ENCODE data around the gene PRR19.

Gene PRR19

DNA sequence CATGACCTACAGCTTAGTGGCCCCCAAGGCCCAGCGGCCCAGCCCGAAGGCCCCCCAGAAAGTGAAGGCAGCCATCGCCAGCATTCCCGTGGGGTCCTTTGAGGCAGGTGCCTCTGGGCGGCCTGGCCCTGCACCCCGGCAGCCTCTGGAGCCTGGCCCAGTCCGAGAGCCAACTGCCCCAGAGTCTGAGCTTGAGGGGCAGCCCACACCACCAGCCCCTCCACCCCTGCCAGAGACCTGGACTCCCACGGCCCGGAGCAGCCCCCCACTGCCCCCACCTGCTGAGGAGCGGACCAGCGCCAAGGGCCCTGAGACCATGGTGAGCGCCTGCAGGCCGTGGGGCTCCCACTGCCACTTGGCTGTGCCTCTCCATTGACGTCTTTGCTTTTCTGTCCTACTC is 9.0 kb upstream of the PRR19 start:
- TF ChIP-seq, protein P1, sequence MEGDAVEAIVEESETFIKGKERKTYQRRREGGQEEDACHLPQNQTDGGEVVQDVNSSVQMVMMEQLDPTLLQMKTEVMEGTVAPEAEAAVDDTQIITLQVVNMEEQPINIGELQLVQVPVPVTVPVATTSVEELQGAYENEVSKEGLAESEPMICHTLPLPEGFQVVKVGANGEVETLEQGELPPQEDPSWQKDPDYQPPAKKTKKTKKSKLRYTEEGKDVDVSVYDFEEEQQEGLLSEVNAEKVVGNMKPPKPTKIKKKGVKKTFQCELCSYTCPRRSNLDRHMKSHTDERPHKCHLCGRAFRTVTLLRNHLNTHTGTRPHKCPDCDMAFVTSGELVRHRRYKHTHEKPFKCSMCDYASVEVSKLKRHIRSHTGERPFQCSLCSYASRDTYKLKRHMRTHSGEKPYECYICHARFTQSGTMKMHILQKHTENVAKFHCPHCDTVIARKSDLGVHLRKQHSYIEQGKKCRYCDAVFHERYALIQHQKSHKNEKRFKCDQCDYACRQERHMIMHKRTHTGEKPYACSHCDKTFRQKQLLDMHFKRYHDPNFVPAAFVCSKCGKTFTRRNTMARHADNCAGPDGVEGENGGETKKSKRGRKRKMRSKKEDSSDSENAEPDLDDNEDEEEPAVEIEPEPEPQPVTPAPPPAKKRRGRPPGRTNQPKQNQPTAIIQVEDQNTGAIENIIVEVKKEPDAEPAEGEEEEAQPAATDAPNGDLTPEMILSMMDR (IDR thresholded peaks at IDR 0.05; ENCODE audit: poor library complexity, severe bottlenecking) = no peak
- no peak overlapping the region for H3K27ac ChIP-seq (ENCODE audit: poor library complexity, severe bottlenecking)
- peaks cover 71% of the 10 kb centered on the region for H3K36me3 ChIP-seq (ENCODE audit: low read depth)
- ATAC-seq (ENCODE audit: low read depth) (no peak), DNase-seq (ENCODE audit: low spot score) (no peak)
- H3K27me3 ChIP-seq (ENCODE audit: insufficient read depth, poor library complexity, severe bottlenecking) = no peaks in the 10 kb centered on the region
- H3K9me3 ChIP-seq (ENCODE audit: severe bottlenecking) = no peaks in the 10 kb centered on the region
- H3K4me3 ChIP-seq (ENCODE audit: severe bottlenecking) = no peak overlapping the region
- no peaks in the 10 kb centered on the region for H3K4me1 ChIP-seq (ENCODE audit: insufficient read depth, poor library complexity, severe bottlenecking)

DNA sequence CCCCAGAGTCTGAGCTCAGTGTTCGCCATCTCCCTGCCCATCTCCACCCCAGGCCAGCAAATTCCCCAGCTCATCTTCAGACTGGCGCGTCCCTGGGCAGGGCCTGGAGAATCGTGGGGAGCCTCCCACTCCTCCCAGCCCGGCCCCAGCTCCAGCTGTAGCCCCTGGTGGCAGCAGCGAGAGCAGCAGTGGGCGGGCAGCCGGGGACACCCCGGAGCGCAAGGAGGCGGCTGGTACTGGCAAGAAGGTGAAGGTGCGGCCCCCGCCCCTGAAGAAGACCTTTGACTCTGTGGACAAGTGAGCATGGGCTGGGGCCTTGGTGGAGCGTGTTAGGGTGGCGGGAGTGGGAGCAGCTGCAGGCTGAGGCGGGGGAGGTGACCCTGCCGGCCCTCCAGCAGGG is 8.4 kb upstream of the PRR19 start:
- ATAC-seq (ENCODE audit: low read depth) (no peak), DNase-seq (ENCODE audit: low spot score) (no peak)
- Histone ChIP-seq H3K27me3 (ENCODE audit: insufficient read depth, poor library complexity, severe bottlenecking) (no peaks in the 10 kb centered on the region), H3K4me1 (ENCODE audit: insufficient read depth, poor library complexity, severe bottlenecking) (no peaks in the 10 kb centered on the region), H3K9me3 (ENCODE audit: severe bottlenecking) (no peaks in the 10 kb centered on the region), H3K36me3 (ENCODE audit: low read depth) (peaks cover 66% of the 10 kb centered on the region), H3K4me3 (ENCODE audit: severe bottlenecking) (no peak overlapping the region), H3K27ac (ENCODE audit: poor library complexity, severe bottlenecking) (no peak overlapping the region)
- TF ChIP-seq, protein P1 (IDR thresholded peaks at IDR 0.05; ENCODE audit: poor library complexity, severe bottlenecking) = no peak

DNA sequence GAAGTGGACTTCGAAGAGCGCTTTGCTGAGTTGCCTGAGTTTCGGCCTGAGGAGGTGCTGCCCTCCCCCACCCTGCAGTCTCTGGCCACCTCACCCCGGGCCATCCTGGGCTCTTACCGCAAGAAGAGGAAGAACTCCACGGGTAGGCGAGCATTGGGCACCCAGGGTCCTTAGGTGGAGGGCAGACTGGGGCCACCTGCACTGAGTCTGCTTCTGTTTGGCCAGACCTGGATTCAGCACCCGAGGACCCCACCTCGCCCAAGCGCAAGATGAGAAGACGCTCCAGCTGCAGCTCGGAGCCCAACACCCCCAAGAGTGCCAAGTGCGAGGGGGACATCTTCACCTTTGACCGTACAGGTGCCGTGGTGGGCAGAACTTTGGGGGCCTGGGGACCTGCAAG is 8.0 kb upstream of the PRR19 start:
- H3K4me1 ChIP-seq (ENCODE audit: insufficient read depth, poor library complexity, severe bottlenecking) = no peaks in the 10 kb centered on the region
- no peaks in the 10 kb centered on the region for H3K27me3 ChIP-seq (ENCODE audit: insufficient read depth, poor library complexity, severe bottlenecking)
- TF ChIP-seq, protein P1 (IDR thresholded peaks at IDR 0.05; ENCODE audit: poor library complexity, severe bottlenecking) = no peak
- no peak overlapping the region for H3K4me3 ChIP-seq (ENCODE audit: severe bottlenecking)
- H3K9me3 ChIP-seq (ENCODE audit: severe bottlenecking) = no peaks in the 10 kb centered on the region
- DNase-seq (ENCODE audit: low spot score) = no peak
- H3K36me3 ChIP-seq (ENCODE audit: low read depth) = peaks cover 64% of the 10 kb centered on the region
- no peak for ATAC-seq (ENCODE audit: low read depth)
- H3K27ac ChIP-seq (ENCODE audit: poor library complexity, severe bottlenecking) = no peak overlapping the region

DNA sequence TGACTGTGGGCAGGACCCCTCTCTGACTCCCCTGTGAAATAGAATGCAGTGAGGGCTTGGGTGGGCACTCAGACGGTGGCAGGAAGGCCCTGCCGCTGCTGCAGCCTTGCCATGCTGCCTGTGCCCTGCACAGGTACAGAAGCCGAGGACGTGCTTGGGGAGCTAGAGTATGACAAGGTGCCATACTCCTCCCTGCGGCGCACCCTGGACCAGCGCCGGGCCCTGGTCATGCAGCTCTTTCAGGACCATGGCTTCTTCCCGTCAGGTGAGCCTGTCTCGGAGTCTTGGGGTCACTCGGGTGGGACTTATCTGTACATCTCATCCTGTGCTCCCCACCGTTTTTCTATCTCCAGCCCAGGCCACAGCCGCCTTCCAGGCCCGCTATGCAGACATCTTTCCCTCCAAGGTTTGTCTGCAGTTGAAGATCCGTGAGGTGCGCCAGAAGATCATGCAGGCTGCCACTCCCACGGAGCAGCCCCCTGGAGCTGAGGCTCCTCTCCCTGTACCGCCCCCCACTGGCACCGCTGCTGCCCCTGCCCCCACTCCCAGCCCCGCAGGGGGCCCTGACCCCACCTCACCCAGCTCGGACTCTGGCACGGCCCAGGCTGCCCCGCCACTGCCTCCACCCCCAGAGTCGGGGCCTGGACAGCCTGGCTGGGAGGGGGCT is 7.3 kb upstream of the PRR19 start:
- no peak overlapping the region for H3K27ac ChIP-seq (ENCODE audit: poor library complexity, severe bottlenecking)
- H3K27me3 ChIP-seq (ENCODE audit: insufficient read depth, poor library complexity, severe bottlenecking) = no peaks in the 10 kb centered on the region
- no peak for DNase-seq (ENCODE audit: low spot score)
- H3K4me3 ChIP-seq (ENCODE audit: severe bottlenecking) = no peak overlapping the region
- no peaks in the 10 kb centered on the region for H3K9me3 ChIP-seq (ENCODE audit: severe bottlenecking)
- TF ChIP-seq, protein P1 (IDR thresholded peaks at IDR 0.05; ENCODE audit: poor library complexity, severe bottlenecking) = no peak
- H3K36me3 ChIP-seq (ENCODE audit: low read depth) = peaks cover 57% of the 10 kb centered on the region
- no peaks in the 10 kb centered on the region for H3K4me1 ChIP-seq (ENCODE audit: insufficient read depth, poor library complexity, severe bottlenecking)
- ATAC-seq (ENCODE audit: low read depth) = no peak

DNA sequence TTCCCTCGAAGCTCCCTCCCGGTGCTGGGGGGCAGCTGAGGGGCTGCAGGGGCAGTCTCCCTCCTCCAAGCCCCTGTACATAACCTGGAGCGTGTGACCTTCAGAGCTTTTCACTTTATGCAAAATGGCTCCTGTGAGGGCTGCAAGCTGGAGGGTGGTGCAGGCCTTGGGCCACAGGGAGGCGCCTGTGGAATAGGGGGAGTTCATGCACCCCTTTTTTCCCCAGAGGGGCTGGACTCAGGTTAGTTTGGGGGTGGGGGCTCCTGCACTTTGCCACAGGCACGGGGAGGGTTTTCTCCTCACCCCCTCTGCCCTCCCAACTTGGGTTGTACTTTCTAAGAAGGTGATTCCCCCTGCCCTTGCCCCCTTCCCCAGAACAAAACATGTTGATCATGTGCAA is 6.6 kb upstream of the PRR19 start:
- TF ChIP-seq, protein P1 (IDR thresholded peaks at IDR 0.05; ENCODE audit: poor library complexity, severe bottlenecking) = no peak
- Histone ChIP-seq H3K4me1 (ENCODE audit: insufficient read depth, poor library complexity, severe bottlenecking) (no peaks in the 10 kb centered on the region), H3K27ac (ENCODE audit: poor library complexity, severe bottlenecking) (no peak overlapping the region), H3K27me3 (ENCODE audit: insufficient read depth, poor library complexity, severe bottlenecking) (no peaks in the 10 kb centered on the region), H3K4me3 (ENCODE audit: severe bottlenecking) (no peak overlapping the region), H3K36me3 (ENCODE audit: low read depth) (peaks cover 55% of the 10 kb centered on the region), H3K9me3 (ENCODE audit: severe bottlenecking) (no peaks in the 10 kb centered on the region)
- no peak for DNase-seq (ENCODE audit: low spot score)
- ATAC-seq (ENCODE audit: low read depth) = no peak

All from RWPE2 (cell line).